ENCODE data around the gene PPP1R15B.
A peak's percentile ranks its signal among the peaks of the same experiment; 100 is the strongest.

GRCh38 chr1:204355913-204356312, 55.7 kb downstream of the PPP1R15B start:
- TF ChIP-seq HOXB5 (CRISPR knock-in tag; IDR thresholded peaks at IDR 0.05) (no peak), CTCF (IDR thresholded peaks at IDR 0.05) (no peak), USF2 (IDR thresholded peaks at IDR 0.05) (no peak), MAZ (IDR thresholded peaks at IDR 0.05; ENCODE audit: borderline replicate concordance, low read depth, low read length) (no peak), ZSCAN20 (CRISPR knock-in tag; IDR thresholded peaks at IDR 0.05) (no peak), MAFK (IDR thresholded peaks at IDR 0.05; ENCODE audit: partially characterized antibody) (peak; percentile 61), EP300 (IDR thresholded peaks at IDR 0.05) (no peak), CEBPB (IDR thresholded peaks at IDR 0.05) (no peak), SMC3 (IDR thresholded peaks at IDR 0.05) (no peak), JUN (IDR thresholded peaks at IDR 0.05) (no peak), RARB (CRISPR knock-in tag; IDR thresholded peaks at IDR 0.05) (no peak), POLR2A (IDR thresholded peaks at IDR 0.05; ENCODE audit: low read length) (no peak), FOSL2 (IDR thresholded peaks at IDR 0.05) (no peak), FOSL2 (CRISPR knock-in tag; IDR thresholded peaks at IDR 0.05) (no peak), REST (IDR thresholded peaks at IDR 0.05) (no peak)

All from A549 (cell line).